Activated T-cell treated with anti-CD3 and anti-CD28 coated beads, Interleukin-2, amount 50 U/mL, for 48 hours (primary cell): ENCODE results near the gene PITPNC1.
"Not testable (repeated sequence)": the region's sequence is repeated elsewhere in the genome, so short reads cannot be mapped to it uniquely, and the experiment has no call there.

ENCODE experiments used
- DNase-seq, 2 experiments: peaks; one replicate each; pipeline ENCODE4 v3.0.0-alpha.2; 2020

The PITPNC1 gene

DNA sequence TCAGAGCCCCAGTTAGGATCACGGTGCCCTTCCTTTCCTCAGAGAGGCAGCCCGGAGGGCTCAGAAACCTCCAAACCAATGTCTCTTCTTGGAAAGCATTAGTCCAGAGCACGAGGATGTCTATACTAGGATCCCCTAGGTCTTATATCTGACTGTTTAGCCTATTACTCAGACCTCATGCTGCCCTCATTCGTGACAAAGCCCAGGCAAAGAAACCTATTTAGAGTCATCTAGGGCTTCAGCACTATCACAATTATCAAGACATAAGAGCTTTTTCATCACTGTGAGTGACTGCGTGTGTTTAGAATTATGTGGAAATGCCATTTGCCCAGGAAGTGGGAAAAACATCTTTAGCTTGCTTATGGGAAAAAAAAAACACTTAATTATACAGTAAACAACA, 180.8 kb downstream of the PITPNC1 start:
- no peak for DNase-seq

DNA sequence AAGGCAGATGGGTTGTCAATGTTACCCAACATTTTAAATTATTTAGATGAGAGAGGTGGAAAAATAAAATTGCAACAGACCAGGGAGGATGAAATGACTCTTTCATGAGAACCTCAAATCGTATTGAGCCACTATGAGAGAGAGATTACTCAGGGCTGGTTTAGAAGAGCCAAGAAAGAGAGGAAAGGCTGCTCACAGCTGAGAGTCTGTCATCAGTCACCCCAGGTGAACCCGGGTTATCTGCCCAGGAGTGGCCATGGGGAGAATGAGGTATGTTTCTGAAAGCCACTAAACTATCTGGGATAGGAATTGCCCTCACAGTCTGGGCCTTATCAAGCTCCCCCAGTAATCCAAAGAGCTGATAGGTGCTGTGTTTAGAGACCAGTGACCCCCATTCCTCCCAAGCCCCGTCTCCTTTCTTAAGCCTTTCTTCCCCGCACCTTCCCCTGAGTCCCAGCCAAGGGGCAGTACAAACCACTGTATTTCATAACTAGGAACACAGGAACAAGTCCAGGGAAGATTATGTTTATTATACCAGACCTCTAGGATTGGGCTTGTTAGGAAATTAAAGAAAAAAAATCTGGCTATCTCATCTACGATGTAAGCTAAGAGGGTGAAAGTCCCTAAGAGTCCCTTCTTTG, 181.8 kb downstream of the PITPNC1 start:
- DNase-seq, result peak in 1 of 2 experiments; percentile 28

- peak in 1 of 2 experiments; percentile 27 for DNase-seq
Observed at GRCh38 chr17:67559381-67559966, 182.4 kb downstream of the PITPNC1 start.

- DNase-seq, result no peak
Observed at GRCh38 chr17:67562005-67562404, 184.9 kb downstream of the PITPNC1 start.

DNA sequence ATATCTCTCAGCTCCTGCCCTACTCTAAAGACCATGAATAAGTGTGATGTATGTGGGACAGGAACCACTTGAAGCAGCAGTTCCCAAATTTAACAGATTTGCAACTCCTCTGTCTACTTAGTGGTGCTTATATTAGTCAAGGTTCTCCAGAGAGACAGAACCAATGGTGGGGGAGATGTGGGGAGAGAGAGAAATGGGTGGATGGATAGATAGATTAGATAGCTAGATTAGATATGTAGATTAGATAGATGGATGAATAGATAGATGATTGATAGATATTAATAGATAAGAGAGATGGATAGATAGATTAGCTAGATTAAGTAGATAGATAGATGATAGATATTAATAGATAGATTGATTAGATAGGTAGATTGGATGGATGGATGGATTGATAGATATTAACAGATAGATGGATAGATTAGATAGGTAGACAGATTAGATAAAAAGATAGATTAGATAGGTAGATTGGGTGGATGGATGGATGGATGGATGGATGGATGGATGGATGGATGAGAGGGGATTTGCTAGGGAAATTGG, 186.7 kb downstream of the PITPNC1 start:
- no peak for DNase-seq

- DNase-seq, result no peak
Observed at GRCh38 chr17:67565068-67565467, 188.0 kb downstream of the PITPNC1 start.

GRCh38 chr17:67566656-67567055, 189.6 kb downstream of the PITPNC1 start:
- no peak for DNase-seq

GRCh38 chr17:67569015-67569451, 192.0 kb downstream of the PITPNC1 start:
- no peak for DNase-seq

GRCh38 chr17:67569873-67570272, 192.8 kb downstream of the PITPNC1 start:
- DNase-seq, result no peak

DNA sequence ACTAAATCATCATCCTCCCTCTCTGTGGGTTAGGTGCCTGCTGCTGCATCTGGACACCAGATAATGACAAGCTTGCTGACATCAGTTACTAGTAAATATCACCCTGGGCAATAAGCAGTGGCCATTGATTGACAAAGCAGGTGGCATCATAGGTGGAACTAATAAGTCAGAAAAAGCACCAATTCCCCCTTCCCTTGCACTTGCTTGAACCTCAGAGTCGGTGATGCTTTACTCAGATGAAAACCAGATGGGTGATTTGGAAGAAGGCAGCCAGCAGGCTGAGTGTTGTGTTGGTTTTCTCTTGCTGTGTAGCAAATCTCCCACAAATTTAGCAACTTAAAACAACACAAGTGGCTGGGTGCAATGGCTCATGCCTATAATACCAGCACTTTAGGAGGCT, 193.7 kb downstream of the PITPNC1 start:
- no peak for DNase-seq

- DNase-seq, result no peak
Observed at GRCh38 chr17:67571478-67571877, 194.4 kb downstream of the PITPNC1 start.

DNA sequence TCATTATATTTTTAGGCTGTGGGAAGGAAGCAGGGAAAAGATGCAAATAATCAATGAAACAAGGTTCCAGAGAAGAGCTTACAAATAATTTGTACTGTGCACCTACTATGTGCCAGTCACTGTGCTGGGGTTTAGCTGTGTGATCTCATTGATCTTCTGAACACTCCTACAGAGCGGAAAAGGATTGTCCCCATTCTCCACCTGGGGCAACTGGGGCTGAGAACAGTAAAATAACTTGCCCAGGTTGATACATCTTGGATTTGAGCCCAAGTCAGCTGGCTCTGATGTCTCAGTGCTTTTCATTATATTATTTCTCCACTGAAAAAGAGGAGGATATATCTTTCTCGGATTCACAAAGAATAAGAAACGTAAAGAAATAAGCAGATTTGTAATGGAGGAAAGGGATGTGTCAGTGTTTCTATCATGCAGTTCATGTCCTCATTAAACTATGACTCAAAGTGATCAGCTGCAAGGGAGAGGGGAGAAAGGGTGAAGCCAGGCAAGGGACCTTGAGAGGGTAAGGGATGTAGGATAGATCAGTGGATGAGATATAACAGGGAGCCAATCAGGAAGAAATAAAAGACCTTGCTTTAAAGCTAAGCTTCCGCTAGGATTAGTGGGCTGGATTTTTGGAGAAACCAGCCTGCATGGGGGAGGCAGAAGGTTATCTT, 197.0 kb downstream of the PITPNC1 start:
- DNase-seq, result no peak

DNA sequence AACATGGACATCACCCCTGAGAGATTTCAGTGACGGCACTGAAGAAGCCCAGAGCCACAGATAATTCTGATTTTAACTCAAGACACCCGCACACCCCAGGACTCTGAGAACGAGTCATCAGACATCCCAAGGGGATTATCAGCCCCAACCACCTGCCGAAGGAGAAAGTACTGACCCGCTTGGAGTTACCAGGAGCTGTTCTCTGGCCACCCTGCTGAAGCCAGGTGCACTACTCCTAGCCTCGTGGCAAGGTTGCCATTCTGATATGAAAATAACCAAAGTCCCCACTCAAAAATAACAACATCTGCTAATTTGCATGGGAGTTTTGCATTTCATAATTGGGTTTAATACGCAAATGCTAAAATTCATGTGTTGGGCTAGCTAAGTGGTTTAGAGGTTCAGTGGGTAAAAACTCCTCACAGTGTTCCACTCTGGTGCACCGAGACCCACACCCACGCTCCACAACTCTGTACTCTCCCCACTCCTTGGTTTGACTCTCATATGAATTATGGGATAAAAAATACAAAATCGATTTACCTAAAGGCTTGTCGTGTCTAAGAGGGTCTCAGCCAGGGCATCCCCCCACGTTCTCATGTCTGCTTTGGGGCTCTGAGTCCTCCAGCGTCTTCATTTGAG, 197.7 kb downstream of the PITPNC1 start:
- no peak for DNase-seq

DNA sequence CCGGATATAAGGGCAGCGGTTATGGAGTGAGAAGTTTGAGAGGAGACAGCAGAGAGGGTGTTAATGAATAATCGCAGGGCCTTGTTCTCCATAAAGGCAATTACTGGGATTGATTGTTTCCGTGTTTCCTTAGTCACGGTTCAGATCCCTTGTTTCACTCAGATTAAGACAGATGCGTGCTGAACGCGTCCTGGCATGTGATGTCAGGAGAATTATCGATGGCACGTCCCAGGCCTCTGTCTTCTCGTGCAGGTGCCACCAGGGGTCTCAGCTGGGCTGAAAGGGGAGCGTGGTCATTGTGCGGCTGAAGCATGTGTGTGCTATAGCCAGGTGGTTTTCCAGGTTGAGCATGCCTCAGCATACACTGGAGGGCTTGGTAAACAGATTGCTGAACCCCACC, 198.2 kb downstream of the PITPNC1 start:
- DNase-seq, result no peak

- DNase-seq, result no peak
Observed at GRCh38 chr17:67576471-67577115, 199.5 kb downstream of the PITPNC1 start.

GRCh38 chr17:67577429-67578141, 200.5 kb downstream of the PITPNC1 start:
- no peak for DNase-seq

- no peak for DNase-seq
Observed at GRCh38 chr17:67578142-67578457, 201.0 kb downstream of the PITPNC1 start.

- DNase-seq, result not testable (repeated sequence)
Observed at GRCh38 chr17:67578679-67579405, 201.8 kb downstream of the PITPNC1 start.

DNA sequence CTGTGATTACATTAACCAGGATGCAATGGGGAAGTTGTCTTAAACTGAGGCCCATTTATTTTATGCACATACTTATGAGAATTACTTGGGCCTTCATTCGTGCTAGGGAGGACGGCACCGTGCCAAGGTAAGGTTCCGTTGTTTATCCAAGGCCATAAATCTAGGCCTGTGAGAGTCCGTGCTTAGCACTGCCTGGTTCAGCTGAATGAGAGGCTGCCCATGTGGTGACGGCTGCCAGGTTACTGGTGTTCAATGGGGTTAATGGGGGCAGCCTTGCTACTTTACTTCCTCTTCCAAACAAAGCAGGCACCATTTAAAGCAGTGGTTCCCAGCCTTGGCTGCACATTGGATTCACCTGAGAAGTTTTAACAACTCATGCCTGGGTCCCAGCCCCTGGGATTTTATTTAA, 205.6 kb downstream of the PITPNC1 start:
- no peak for DNase-seq

GRCh38 chr17:67585077-67585602, 208.1 kb downstream of the PITPNC1 start:
- no peak for DNase-seq

DNA sequence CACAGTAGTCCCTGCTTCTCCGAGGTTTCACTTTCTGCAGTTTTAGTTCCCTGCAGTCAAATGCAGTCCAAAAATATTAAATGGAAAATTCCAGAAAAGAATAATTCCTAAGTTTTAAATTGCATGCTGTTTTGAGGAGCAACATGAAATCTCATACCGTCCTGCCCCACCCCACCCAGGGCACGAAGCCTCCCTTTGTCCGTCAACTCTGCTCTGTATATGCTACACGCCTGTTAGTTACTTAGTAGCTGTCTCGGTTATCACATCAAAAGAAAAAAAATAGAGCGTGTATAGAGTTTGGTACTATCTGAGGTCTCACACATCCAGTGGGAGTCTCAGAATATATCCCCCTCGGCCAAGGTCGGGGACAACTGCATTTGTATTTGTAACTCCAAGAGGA, 211.2 kb downstream of the PITPNC1 start:
- no peak for DNase-seq
